KMS-11 (cell line): ENCODE measurements around the gene TWIST2.

Experiments used
- H2AFZ ChIP-seq: fragments of 200-600 bp; sonication (generic); 2 replicates; pipeline ENCODE4 v1.6.1; 2016; ENCODE audit warnings: antibody characterized with exemption, mixed run types, low read depth
- H3K27ac ChIP-seq: fragments of 200-600 bp; sonication (generic); 2 replicates; pipeline ENCODE4 v1.6.1; 2016; ENCODE audit warnings: mild to moderate bottlenecking, mixed run types
- H3K27me3 ChIP-seq: fragments of 200-600 bp; sonication (generic); 2 replicates; pipeline ENCODE4 v1.6.1; 2017; ENCODE audit warnings: mild to moderate bottlenecking, low read depth, mixed run types, moderate library complexity; ENCODE audit not compliant: insufficient read depth
- H3K36me3 ChIP-seq: fragments of 200-600 bp; sonication (generic); 2 replicates; pipeline ENCODE4 v1.6.1; 2017; ENCODE audit warnings: mild to moderate bottlenecking, mixed run types; ENCODE audit not compliant: insufficient read depth
- H3K4me1 ChIP-seq: fragments of 200-600 bp; sonication (generic); 2 replicates; pipeline ENCODE4 v1.6.1; 2016; ENCODE audit warnings: mild to moderate bottlenecking, low read depth, mixed run types; ENCODE audit not compliant: poor library complexity, severe bottlenecking
- H3K4me2 ChIP-seq: fragments of 200-600 bp; sonication (generic); 2 replicates; pipeline ENCODE4 v1.7.0; 2016; ENCODE audit warnings: mild to moderate bottlenecking, mixed run types
- H3K4me3 ChIP-seq: fragments of 200-600 bp; sonication (generic); IDR thresholded peaks from 2 replicates; pipeline ENCODE4 v1.6.1; 2017; ENCODE audit warnings: low read depth, low read length, mixed read lengths; ENCODE audit not compliant: insufficient read depth
- H3K79me2 ChIP-seq: fragments of 200-600 bp; sonication (generic); 2 replicates; pipeline ENCODE4 v1.6.1; 2016; ENCODE audit warnings: low read depth, mixed run types; ENCODE audit not compliant: insufficient read depth
- H3K9ac ChIP-seq: fragments of 200-600 bp; sonication (generic); 2 replicates; pipeline ENCODE4 v1.6.1; 2016; ENCODE audit warnings: mild to moderate bottlenecking, mixed run types
- H4K20me1 ChIP-seq: fragments of 200-600 bp; sonication (generic); 2 replicates; pipeline ENCODE4 v1.6.1; 2016; ENCODE audit warnings: mild to moderate bottlenecking, mixed run types; ENCODE audit not compliant: insufficient read depth
- TF ChIP-seq, protein P1 (sequence below): fragments of 200-600 bp; sonication (generic); conservative IDR thresholded peaks from 2 replicates; pipeline ENCODE4 v1.6.1; 2017; ENCODE audit warnings: low read depth, mild to moderate bottlenecking, antibody characterized with exemption, low read length, moderate library complexity, mixed read lengths

The TWIST2 gene

DNA sequence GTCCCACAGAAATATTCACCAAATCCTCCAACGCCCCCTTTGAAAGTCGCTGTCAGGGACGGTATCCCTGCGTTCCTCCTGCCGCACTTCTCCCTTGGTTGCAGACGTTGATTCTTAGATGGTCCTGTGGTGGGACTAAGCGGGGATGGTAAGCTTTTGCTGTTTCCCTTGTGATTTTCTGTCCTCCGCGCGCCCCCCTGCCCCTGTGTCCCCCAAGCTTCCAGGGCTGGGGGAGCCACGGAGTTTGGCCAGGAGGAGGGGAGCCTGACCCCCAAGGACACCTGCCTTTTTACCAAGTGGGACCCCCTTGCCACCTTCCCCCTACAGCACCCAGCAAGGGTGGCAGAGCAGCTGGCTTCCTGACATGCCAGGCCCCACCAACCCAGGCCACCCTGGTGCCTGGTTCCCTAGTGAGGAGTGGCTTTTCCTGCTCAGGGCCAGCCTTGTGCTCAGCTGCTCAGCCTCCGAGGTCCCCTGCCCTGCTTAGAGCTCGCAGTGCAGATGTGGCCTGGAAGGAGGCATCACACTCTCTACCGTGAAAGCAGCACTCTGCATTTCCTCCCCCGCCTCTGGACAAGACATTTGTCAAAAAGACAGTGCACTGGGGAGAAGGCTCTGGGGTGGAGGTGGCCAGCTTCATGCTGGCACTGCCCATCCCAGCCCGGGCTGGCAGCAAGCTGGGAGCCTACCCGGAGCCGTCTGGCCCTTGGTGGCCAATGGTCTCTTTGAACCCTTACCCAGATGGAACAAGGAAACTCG, 49.4 kb downstream of the TWIST2 start:
- no peak overlapping the region for H3K4me2 ChIP-seq
- no peaks in the 10 kb centered on the region for H4K20me1 ChIP-seq
- H3K9ac ChIP-seq: no peak overlapping the region
- H2AFZ ChIP-seq: no peak overlapping the region
- TF ChIP-seq, protein P1, sequence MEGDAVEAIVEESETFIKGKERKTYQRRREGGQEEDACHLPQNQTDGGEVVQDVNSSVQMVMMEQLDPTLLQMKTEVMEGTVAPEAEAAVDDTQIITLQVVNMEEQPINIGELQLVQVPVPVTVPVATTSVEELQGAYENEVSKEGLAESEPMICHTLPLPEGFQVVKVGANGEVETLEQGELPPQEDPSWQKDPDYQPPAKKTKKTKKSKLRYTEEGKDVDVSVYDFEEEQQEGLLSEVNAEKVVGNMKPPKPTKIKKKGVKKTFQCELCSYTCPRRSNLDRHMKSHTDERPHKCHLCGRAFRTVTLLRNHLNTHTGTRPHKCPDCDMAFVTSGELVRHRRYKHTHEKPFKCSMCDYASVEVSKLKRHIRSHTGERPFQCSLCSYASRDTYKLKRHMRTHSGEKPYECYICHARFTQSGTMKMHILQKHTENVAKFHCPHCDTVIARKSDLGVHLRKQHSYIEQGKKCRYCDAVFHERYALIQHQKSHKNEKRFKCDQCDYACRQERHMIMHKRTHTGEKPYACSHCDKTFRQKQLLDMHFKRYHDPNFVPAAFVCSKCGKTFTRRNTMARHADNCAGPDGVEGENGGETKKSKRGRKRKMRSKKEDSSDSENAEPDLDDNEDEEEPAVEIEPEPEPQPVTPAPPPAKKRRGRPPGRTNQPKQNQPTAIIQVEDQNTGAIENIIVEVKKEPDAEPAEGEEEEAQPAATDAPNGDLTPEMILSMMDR: no peak
- no peak overlapping the region for H3K4me3 ChIP-seq
- no peak overlapping the region for H3K27ac ChIP-seq
- no peaks in the 10 kb centered on the region for H3K4me1 ChIP-seq
- H3K79me2 ChIP-seq: no peaks in the 10 kb centered on the region
- H3K36me3 ChIP-seq: no peaks in the 10 kb centered on the region
- H3K27me3 ChIP-seq: peaks cover 24% of the 10 kb centered on the region; the same call in 1 of the 2 replicates

DNA sequence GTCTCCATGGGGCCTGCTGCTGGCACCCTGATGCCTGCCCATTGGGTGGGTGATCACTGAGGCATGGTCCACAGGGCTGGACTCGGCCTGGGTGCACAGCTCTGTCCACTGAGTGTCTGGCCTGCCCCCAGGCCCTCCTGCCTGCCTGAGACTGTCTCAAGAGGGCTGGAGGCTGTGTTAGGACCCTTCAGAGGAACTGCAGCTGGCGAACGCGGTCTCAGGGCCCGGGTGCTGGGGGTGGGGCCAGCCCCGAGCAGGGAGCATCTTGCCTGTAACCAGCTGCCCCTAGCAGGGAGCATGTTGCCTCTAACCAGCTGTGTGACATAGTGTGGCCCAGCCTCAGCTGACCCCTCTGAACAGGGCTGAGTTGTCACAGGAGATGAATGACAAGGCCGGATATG, 50.0 kb downstream of the TWIST2 start:
- Histone ChIP-seq H3K4me2 (no peak overlapping the region), H3K27ac (no peak overlapping the region), H3K4me1 (no peaks in the 10 kb centered on the region), H3K4me3 (no peak overlapping the region), H3K27me3 (peaks cover 20% of the 10 kb centered on the region; the same call in 1 of the 2 replicates), H3K9ac (no peak overlapping the region), H3K36me3 (no peaks in the 10 kb centered on the region), H2AFZ (no peak overlapping the region), H3K79me2 (no peaks in the 10 kb centered on the region), H4K20me1 (no peaks in the 10 kb centered on the region)
- TF ChIP-seq, protein P1: no peak

DNA sequence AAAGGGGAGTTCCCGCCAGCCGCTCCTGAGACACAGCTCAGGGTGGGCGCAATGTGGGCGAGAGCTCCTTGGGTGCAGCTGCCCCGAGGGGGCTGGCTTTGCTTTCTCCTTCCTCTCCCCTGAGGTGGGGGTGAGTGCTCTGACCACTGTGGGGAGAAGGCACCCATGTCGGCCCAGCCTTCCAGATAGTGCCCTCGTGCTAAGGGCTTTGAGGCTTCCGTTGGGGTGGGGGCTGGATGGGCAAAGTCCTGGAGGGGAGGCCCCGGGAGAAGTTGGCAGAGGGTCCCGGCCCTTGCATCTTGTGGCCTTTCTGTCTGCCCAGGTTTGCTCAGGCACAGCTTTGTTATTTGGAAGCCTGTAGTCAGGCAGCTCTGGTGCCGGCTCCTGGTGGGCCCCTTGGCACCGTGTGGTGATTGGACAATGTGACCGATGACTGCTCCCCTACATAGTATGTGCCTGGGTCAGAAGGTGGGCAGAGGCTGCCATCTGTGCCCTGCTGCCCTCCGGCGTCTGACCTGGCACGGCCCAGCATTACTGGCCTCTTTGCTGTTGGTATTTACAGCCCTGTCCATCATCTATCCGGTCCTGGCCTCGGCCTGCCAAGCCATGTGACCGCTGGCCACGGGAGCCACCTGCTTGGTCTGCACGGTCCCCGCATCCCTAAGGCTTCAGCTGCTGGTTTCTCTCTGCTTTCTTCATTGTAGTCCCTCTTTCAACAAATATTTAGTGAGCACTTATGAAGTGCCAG, 50.8 kb downstream of the TWIST2 start:
- H3K4me3 ChIP-seq: no peak overlapping the region
- no peak overlapping the region for H3K9ac ChIP-seq
- no peak overlapping the region for H3K4me2 ChIP-seq
- H3K27ac ChIP-seq: no peak overlapping the region
- TF ChIP-seq, protein P1: no peak
- no peaks in the 10 kb centered on the region for H3K4me1 ChIP-seq
- no peaks in the 10 kb centered on the region for H3K79me2 ChIP-seq
- H2AFZ ChIP-seq: no peak overlapping the region
- peaks cover 18% of the 10 kb centered on the region; the same call in 1 of the 2 replicates for H3K27me3 ChIP-seq
- no peaks in the 10 kb centered on the region for H4K20me1 ChIP-seq
- H3K36me3 ChIP-seq: no peaks in the 10 kb centered on the region

DNA sequence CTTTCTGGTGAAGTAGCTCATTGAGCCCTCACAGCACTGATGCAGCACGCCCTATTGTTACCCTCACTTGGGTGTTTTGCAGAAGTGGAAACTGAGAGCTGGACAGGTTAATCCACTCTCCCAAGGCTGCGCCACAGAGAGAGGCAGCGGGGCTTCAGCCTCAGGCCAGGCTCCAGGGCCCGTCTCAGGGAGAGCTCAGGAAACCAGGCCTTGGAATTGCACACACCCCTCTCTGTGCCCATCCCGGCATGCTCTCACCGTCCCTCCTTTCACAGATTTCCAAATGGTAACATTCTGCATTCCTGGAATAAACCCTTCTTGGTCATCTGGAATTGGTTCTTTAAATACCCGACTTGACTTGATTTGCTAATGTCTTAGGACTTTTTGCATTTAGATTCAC, 51.5 kb downstream of the TWIST2 start:
- Histone ChIP-seq H2AFZ (no peak overlapping the region), H3K4me2 (no peak overlapping the region), H3K27me3 (peaks cover 14% of the 10 kb centered on the region; the same call in 1 of the 2 replicates), H3K79me2 (no peaks in the 10 kb centered on the region), H3K27ac (no peak overlapping the region), H3K4me3 (no peak overlapping the region), H3K4me1 (no peaks in the 10 kb centered on the region), H4K20me1 (no peaks in the 10 kb centered on the region), H3K9ac (no peak overlapping the region), H3K36me3 (no peaks in the 10 kb centered on the region)
- TF ChIP-seq, protein P1: no peak
